ENCODE data around the gene CYB561. TPM values are rescaled to one million over a fixed set of nuclear protein-coding genes. Genes with fewer than 3 reads are reported as not detected.

Gene CYB561
- total RNA-seq, 1 donor from 2014 or later, result 9.0 TPM

DNA sequence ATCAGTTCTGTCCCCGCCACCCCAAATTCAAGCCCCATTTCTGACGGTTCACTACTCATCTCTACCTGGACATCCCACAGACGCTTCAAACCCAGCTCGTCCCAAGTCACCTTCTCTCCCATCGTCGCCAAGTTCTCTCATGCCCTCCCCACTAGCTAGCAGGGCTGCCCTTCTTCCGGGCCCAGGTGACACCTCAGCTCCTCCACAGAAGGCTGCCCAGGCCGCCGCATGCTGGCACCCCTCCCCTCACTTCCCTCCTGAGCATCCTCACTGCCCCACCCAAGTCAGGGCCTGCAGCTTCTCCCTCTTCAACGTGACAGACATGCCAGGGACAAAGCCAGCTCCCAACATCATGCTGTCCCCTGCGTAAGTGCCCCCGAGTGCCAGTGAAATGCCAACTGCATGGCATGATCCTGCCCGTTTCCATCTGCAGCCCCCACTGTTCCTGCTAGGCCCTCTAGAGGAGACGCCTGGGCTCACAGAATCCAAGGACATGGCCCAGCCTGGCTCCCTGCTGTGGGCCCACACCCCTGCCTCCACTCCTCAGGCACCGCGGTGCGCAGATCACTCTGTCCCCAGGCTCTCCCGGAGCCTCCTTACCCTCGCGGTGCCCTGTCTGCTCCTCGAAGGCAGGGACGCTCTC is 5.9 kb downstream of the CYB561 start:
- H3K27me3 ChIP-seq (ENCODE audit: low read depth), result no peaks in the 10 kb centered on the region

DNA sequence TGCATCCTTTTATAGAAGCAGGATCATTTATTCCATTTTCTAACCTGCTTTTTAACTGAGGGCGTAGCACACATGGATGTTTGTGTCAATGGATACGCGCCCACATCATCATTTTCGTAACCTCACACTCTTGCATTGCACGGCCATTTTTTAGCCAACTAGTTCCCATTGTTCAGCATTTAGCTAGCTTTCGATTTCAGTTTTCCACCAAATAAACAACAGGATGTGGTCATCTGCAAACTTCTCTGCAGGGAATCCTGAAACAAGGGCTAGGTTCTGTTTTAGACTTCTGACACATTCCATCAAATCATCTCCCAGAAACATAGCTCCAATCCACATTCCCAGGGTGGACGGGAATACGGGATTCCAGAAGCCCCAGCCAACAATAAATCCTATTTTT is 6.4 kb downstream of the CYB561 start:
- peak overlapping the region; percentile 23 for H3K4me3 ChIP-seq
- H3K27ac ChIP-seq (replicated peaks), result peak overlapping the region; percentile 70
- H3K4me1 ChIP-seq, result peaks cover 66% of the 10 kb centered on the region
- no peaks in the 10 kb centered on the region for H3K36me3 ChIP-seq
- intact Hi-C loops (cut with micrococcal nuclease), result no loop called here
- TF ChIP-seq, protein P1, sequence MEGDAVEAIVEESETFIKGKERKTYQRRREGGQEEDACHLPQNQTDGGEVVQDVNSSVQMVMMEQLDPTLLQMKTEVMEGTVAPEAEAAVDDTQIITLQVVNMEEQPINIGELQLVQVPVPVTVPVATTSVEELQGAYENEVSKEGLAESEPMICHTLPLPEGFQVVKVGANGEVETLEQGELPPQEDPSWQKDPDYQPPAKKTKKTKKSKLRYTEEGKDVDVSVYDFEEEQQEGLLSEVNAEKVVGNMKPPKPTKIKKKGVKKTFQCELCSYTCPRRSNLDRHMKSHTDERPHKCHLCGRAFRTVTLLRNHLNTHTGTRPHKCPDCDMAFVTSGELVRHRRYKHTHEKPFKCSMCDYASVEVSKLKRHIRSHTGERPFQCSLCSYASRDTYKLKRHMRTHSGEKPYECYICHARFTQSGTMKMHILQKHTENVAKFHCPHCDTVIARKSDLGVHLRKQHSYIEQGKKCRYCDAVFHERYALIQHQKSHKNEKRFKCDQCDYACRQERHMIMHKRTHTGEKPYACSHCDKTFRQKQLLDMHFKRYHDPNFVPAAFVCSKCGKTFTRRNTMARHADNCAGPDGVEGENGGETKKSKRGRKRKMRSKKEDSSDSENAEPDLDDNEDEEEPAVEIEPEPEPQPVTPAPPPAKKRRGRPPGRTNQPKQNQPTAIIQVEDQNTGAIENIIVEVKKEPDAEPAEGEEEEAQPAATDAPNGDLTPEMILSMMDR (IDR thresholded peaks at IDR 0.05; ENCODE audit: borderline replicate concordance), result no peak
- DNase-seq, result no peak
- no peaks in the 10 kb centered on the region for H3K27me3 ChIP-seq (ENCODE audit: low read depth)
- no peaks in the 10 kb centered on the region for H3K9me3 ChIP-seq (replicated peaks)

More for the DNA sequence above, 5.9 kb downstream of the CYB561 start:
- Histone ChIP-seq H3K4me1 (peaks cover 64% of the 10 kb centered on the region), H3K4me3 (peak overlapping the region; percentile 23), H3K9me3 (replicated peaks) (no peaks in the 10 kb centered on the region), H3K27ac (replicated peaks) (peak overlapping the region; percentile 70), H3K36me3 (no peaks in the 10 kb centered on the region)
- TF ChIP-seq, protein P1 (IDR thresholded peaks at IDR 0.05; ENCODE audit: borderline replicate concordance), result peak; percentile 16
- intact Hi-C loops (cut with micrococcal nuclease), result no loop called here
- DNase-seq, result no peak

- intact Hi-C loops (cut with micrococcal nuclease), result no loop called here
- Histone ChIP-seq H3K27me3 (ENCODE audit: low read depth) (no peaks in the 10 kb centered on the region), H3K4me1 (peaks cover 78% of the 10 kb centered on the region), H3K27ac (replicated peaks) (peak overlapping the region; percentile 70), H3K9me3 (replicated peaks) (no peaks in the 10 kb centered on the region), H3K4me3 (no peak overlapping the region), H3K36me3 (no peaks in the 10 kb centered on the region)
- no peak for DNase-seq
- TF ChIP-seq, protein P1 (IDR thresholded peaks at IDR 0.05; ENCODE audit: borderline replicate concordance), result no peak
Observed at GRCh38 chr17:63438092-63439051, 7.7 kb downstream of the CYB561 start.

- Histone ChIP-seq H3K9me3 (replicated peaks) (no peaks in the 10 kb centered on the region), H3K4me3 (no peak overlapping the region), H3K36me3 (no peaks in the 10 kb centered on the region), H3K4me1 (peaks cover 78% of the 10 kb centered on the region), H3K27me3 (ENCODE audit: low read depth) (no peaks in the 10 kb centered on the region), H3K27ac (replicated peaks) (no peak overlapping the region)
- TF ChIP-seq, protein P1 (IDR thresholded peaks at IDR 0.05; ENCODE audit: borderline replicate concordance), result no peak
- no peak for DNase-seq
- intact Hi-C loops (cut with micrococcal nuclease), result no loop called here
Observed at GRCh38 chr17:63437287-63438091, 8.6 kb downstream of the CYB561 start.

DNA sequence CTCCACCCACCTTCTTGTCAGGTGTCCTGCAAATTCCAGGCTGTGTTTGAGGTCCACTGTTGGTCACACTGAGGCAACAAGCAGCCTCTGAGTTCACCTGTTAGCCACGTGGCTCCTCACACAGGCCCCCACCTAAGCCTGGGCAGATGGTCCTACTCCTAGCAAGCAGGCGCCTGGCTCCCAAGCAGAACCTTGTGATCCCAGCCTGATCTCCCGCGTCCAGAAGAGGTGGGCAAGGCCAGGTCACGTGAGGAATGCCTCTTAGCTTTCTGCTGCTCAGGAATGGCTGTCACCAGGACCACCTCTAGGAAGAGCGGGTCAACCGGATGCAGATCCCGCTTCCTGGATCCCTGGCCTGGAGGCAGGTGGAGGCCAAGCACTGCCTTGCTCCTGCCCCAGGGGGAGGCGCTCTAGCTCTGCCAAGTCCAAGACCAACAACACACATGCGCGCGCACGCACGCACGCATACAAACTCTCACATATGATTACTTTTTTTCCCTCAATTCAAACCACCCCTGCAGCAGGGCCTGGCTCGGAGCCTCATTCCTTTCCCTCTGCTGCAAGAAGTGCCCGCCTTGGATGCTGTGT is 9.5 kb downstream of the CYB561 start:
- no peaks in the 10 kb centered on the region for H3K27me3 ChIP-seq (ENCODE audit: low read depth)
- no peak overlapping the region for H3K27ac ChIP-seq (replicated peaks)
- H3K4me1 ChIP-seq, result peaks cover 78% of the 10 kb centered on the region
- H3K4me3 ChIP-seq, result no peak overlapping the region
- H3K36me3 ChIP-seq, result no peaks in the 10 kb centered on the region
- no peaks in the 10 kb centered on the region for H3K9me3 ChIP-seq (replicated peaks)
- DNase-seq, result no peak
- TF ChIP-seq, protein P1 (IDR thresholded peaks at IDR 0.05; ENCODE audit: borderline replicate concordance), result peak; percentile 24
- intact Hi-C loops (cut with micrococcal nuclease), result no loop called here
